Natural killer cell (primary cell): ENCODE data around the gene SLC24A3. TPM values are rescaled to one million over a fixed set of nuclear protein-coding genes. Genes with fewer than 3 reads are reported as not detected.

Source experiments
- ATAC-seq, 3 donors: fragments of 150-1000 bp in 2 of 3; fragments of 200-7000 bp in 1 of 3; cut with Tn5 transposase; 1 replicate in 1 of 3; 2 replicates in 2 of 3; pipeline ENCODE4 v1.10.0; 2021; ENCODE audit warnings: mild to moderate bottlenecking in 2 of 3, moderate library complexity in 2 of 3
- DNase-seq, 2 donors: peaks; one replicate each; pipeline versions ENCODE4 v3.0.0 to v3.0.0-alpha.2; 2013 to 2021; ENCODE audit warnings: mixed read lengths in 1 of 2
- H3K27ac ChIP-seq: one replicate; pipeline ENCODE4 v1.5.1; 2013; ENCODE audit warnings: mild to moderate bottlenecking, low read length
- H3K27me3 ChIP-seq: one replicate; pipeline ENCODE4 v1.6.1; 2013; ENCODE audit warnings: low read length; ENCODE audit not compliant: control insufficient read depth, insufficient read depth
- H3K36me3 ChIP-seq: one replicate; pipeline ENCODE4 v1.6.1; 2013; ENCODE audit warnings: low read length; ENCODE audit not compliant: control insufficient read depth, insufficient read depth
- H3K4me1 ChIP-seq: one replicate; pipeline ENCODE4 v1.6.1; 2013; ENCODE audit warnings: low read length; ENCODE audit not compliant: control insufficient read depth, insufficient read depth
- H3K4me3 ChIP-seq: one replicate; pipeline ENCODE4 v1.5.1; 2013; ENCODE audit warnings: low read length
- H3K9me3 ChIP-seq: one replicate; pipeline ENCODE4 v1.6.1; 2013; ENCODE audit warnings: low read length; ENCODE audit not compliant: control insufficient read depth, insufficient read depth
- H3K27ac Mint-ChIP-seq, 2 donors: one replicate each; pipeline ENCODE4 v1.8.0; 2022; ENCODE audit warnings: mild to moderate bottlenecking in 2 of 2, mixed read lengths in 2 of 2, moderate library complexity in 1 of 2
- H3K27me3 Mint-ChIP-seq, 2 donors: one replicate each; pipeline ENCODE4 v1.8.0; 2022; ENCODE audit warnings: low read depth in 2 of 2, mixed read lengths in 2 of 2
- H3K36me3 Mint-ChIP-seq: one replicate; pipeline ENCODE4 v1.8.0; 2022; ENCODE audit warnings: mixed read lengths
- H3K4me1 Mint-ChIP-seq, 2 donors: one replicate each; pipeline ENCODE4 v1.8.0; 2022; ENCODE audit warnings: mixed read lengths in 2 of 2
- H3K4me3 Mint-ChIP-seq: one replicate; pipeline ENCODE4 v1.8.0; 2022; ENCODE audit warnings: mild to moderate bottlenecking, moderate library complexity, mixed read lengths
- H3K9me3 Mint-ChIP-seq, 2 donors: one replicate each; pipeline ENCODE4 v1.8.0; 2022; ENCODE audit warnings: mixed read lengths in 2 of 2
- WGBS: methylation state at CpG from one replicate; pipeline ENCODE4 v1.1.7; 2013; ENCODE audit warnings: missing lambda C conversion rate; ENCODE audit not compliant: insufficient coverage; 5-methylcytosine and 5-hydroxymethylcytosine counted together
- intact Hi-C: fragments of 100-400 bp; cut with micrococcal nuclease; formaldehyde crosslinking; loops from one replicate; pipeline ENCODE4 v1.14.2; 2022
- total RNA-seq, 4 donors: library from RNA; stranded (reverse); fragments of 120-200 nt in 1 of 4; gene quantifications; one replicate each; pipeline versions ENCODE4 v1.2.3 to v1.2.4, GENCODE V29; 2013 to 2022
- TF ChIP-seq, protein P1 (sequence below): fragments of 200-600 bp; IDR thresholded peaks from one replicate; pipeline ENCODE4 v1.8.0; 2022; ENCODE audit warnings: antibody characterized with exemption

SLC24A3 gene
- total RNA-seq, 3 donors from 2014 or later (not counting 1 experiment from before 2014, with no cell fraction given): 0.09 to 5.5 (median 0.99) TPM

GRCh38 chr20:19504251-19504650 lies 291.8 kb downstream of the SLC24A3 start:
- Histone ChIP-seq H3K4me1 (no peaks in the 10 kb centered on the region), H3K4me3 (no peak overlapping the region), H3K27me3 (no peaks in the 10 kb centered on the region), H3K9me3 (no peaks in the 10 kb centered on the region), H3K27ac (no peak overlapping the region), H3K36me3 (no peaks in the 10 kb centered on the region)
- Mint-ChIP-seq H3K9me3 (no peaks in the 10 kb centered on the region), H3K27me3 (peaks cover 0 to 3% of the 10 kb centered on the region in 2 donors), H3K27ac (no peak overlapping the region), H3K4me3 (no peak overlapping the region), H3K4me1 (peaks cover 0 to 5% of the 10 kb centered on the region in 2 donors), H3K36me3 (no peaks in the 10 kb centered on the region)
- no peak for ATAC-seq
- TF ChIP-seq, protein P1, sequence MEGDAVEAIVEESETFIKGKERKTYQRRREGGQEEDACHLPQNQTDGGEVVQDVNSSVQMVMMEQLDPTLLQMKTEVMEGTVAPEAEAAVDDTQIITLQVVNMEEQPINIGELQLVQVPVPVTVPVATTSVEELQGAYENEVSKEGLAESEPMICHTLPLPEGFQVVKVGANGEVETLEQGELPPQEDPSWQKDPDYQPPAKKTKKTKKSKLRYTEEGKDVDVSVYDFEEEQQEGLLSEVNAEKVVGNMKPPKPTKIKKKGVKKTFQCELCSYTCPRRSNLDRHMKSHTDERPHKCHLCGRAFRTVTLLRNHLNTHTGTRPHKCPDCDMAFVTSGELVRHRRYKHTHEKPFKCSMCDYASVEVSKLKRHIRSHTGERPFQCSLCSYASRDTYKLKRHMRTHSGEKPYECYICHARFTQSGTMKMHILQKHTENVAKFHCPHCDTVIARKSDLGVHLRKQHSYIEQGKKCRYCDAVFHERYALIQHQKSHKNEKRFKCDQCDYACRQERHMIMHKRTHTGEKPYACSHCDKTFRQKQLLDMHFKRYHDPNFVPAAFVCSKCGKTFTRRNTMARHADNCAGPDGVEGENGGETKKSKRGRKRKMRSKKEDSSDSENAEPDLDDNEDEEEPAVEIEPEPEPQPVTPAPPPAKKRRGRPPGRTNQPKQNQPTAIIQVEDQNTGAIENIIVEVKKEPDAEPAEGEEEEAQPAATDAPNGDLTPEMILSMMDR: no peak
- intact Hi-C loops: no loop called here
- no peak for DNase-seq

DNA sequence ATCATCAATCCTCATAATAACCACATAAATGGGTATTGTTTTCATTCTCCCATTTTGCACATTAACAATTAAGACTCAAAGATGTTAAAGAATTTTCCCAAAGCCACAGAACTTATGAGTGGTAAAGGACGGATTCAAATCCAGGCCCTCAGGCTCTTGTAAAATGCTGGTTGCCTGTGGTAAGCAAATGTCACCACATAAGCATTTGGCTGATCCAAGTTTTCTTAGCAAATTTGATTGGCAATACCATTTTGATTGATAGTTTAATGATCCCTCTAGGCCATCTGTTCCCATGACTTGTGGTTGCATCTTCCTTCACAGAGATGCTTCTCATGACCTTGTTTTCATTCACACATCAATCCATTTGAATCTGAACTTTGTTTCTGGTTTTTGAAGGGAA lies 293.6 kb downstream of the SLC24A3 start:
- H3K27ac ChIP-seq: no peak overlapping the region
- Mint-ChIP-seq H3K4me1 (peaks cover 0 to 5% of the 10 kb centered on the region in 2 donors), H3K4me3 (no peak overlapping the region), H3K27me3 (peaks cover 0 to 3% of the 10 kb centered on the region in 2 donors), H3K27ac (no peak overlapping the region), H3K9me3 (no peaks in the 10 kb centered on the region), H3K36me3 (no peaks in the 10 kb centered on the region)
- H3K9me3 ChIP-seq: no peaks in the 10 kb centered on the region
- TF ChIP-seq, protein P1: no peak
- WGBS: 67% methylated on average over 1 of the region's 1 CpG
- DNase-seq (no peak), ATAC-seq (no peak)
- no peaks in the 10 kb centered on the region for H3K27me3 ChIP-seq
- no peak overlapping the region for H3K4me3 ChIP-seq
- H3K36me3 ChIP-seq: no peaks in the 10 kb centered on the region
- intact Hi-C loops: no loop called here
- no peaks in the 10 kb centered on the region for H3K4me1 ChIP-seq

DNA sequence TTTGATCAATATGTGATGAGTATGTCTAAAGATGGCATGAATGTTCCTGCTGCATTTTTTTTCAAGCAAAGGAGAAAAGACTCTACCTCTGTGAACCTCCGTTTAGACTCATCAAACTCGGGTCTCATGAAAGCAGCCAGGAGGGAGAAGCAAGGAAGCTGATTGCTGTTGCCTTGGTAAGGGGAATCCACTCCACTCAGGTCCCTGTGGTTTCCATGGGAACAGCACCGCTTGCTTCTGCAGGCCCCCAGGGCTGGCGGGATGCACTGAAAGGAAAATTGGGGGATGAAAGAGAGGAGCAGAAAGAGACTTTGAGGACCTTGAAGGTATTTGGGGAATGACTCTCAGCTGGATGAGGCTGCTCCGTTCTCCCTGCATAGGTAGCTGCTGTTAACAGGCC lies 296.0 kb downstream of the SLC24A3 start:
- Histone ChIP-seq H3K36me3 (no peaks in the 10 kb centered on the region), H3K27ac (no peak overlapping the region), H3K4me3 (no peak overlapping the region), H3K27me3 (no peaks in the 10 kb centered on the region), H3K4me1 (no peaks in the 10 kb centered on the region), H3K9me3 (no peaks in the 10 kb centered on the region)
- DNase-seq: no peak
- H3K4me3 Mint-ChIP-seq: no peak overlapping the region
- peaks cover 0 to 5% of the 10 kb centered on the region in 2 donors for H3K4me1 Mint-ChIP-seq
- H3K9me3 Mint-ChIP-seq: no peaks in the 10 kb centered on the region
- 91% methylated on average over 5 of the region's 5 CpGs for WGBS
- no peak for ATAC-seq
- H3K27ac Mint-ChIP-seq: no peak overlapping the region
- intact Hi-C loops: no loop called here
- TF ChIP-seq, protein P1: no peak
- H3K36me3 Mint-ChIP-seq: no peaks in the 10 kb centered on the region
- H3K27me3 Mint-ChIP-seq: no peaks in the 10 kb centered on the region

GRCh38 chr20:19510611-19511010 lies 298.2 kb downstream of the SLC24A3 start:
- no peak overlapping the region for H3K27ac ChIP-seq
- Mint-ChIP-seq H3K9me3 (no peaks in the 10 kb centered on the region), H3K27ac (no peak overlapping the region), H3K4me3 (no peak overlapping the region), H3K27me3 (peaks cover 0 to 5% of the 10 kb centered on the region in 2 donors), H3K4me1 (peaks cover 0 to 9% of the 10 kb centered on the region in 2 donors), H3K36me3 (no peaks in the 10 kb centered on the region)
- H3K4me1 ChIP-seq: no peaks in the 10 kb centered on the region
- TF ChIP-seq, protein P1: no peak
- DNase-seq: no peak
- H3K9me3 ChIP-seq: no peaks in the 10 kb centered on the region
- no peak overlapping the region for H3K4me3 ChIP-seq
- H3K36me3 ChIP-seq: no peaks in the 10 kb centered on the region
- WGBS: 96% methylated on average over 2 of the region's 2 CpGs
- H3K27me3 ChIP-seq: no peaks in the 10 kb centered on the region
- no peak for ATAC-seq
- intact Hi-C loops: no loop called here
